ENCODE measurements around the gene CHEK2.
A peak's percentile ranks its signal among the peaks of the same experiment; 100 is the strongest.
"Not testable (repeated sequence)": the region's sequence is repeated elsewhere in the genome, so short reads cannot be mapped to it uniquely, and the experiment has no call there.

The CHEK2 gene

DNA sequence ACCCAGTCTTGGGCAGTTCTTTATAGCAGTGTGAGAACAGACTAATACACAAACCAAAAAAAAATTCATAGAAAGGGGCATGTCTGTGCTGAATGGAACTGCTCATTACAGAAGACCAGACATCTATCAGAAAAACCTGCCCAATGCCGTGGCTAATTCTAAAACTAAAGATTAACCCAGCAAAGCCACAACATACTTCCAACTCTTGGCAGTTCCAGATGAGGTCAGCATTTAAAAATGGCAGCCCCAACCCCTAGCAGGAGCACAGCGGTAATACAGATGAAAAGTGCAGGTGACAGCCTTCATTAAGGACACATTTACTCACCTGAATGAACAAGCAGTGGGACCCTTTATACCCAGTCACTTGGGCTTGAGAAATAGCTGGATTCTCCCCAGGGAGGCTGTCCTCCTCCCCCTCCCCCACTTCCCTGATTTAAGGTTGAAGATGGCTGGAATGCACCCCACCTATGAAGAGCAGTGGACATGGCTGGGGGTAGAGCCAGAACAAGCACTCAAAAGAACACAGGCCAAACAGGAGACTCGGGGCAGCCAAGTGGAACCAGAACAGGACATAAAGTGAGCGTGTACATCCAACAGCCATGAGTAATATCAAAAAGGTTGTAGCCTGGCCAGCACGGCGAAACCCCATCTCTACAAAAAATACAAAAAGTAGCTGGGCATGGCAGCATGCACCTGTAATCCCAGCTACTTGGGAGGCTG, 48.4 kb downstream of the CHEK2 start:
- not testable (repeated sequence) for H3K36me3 ChIP-seq (ENCODE audit: control insufficient read depth, insufficient read depth, low read length); H3K27me3 ChIP-seq (replicated peaks; ENCODE audit: control insufficient read depth, insufficient read depth, low read length, poor library complexity, severe bottlenecking); H3K27ac ChIP-seq (ENCODE audit: insufficient read depth, low read length, poor library complexity, severe bottlenecking); DNase-seq; H3K4me3 ChIP-seq (ENCODE audit: insufficient read depth, low read depth, low read length, poor library complexity, severe bottlenecking); H3K9me3 ChIP-seq (ENCODE audit: control insufficient read depth, low read length); H3K4me1 ChIP-seq (ENCODE audit: control insufficient read depth, insufficient read depth, low read length, poor library complexity, severe bottlenecking)

DNA sequence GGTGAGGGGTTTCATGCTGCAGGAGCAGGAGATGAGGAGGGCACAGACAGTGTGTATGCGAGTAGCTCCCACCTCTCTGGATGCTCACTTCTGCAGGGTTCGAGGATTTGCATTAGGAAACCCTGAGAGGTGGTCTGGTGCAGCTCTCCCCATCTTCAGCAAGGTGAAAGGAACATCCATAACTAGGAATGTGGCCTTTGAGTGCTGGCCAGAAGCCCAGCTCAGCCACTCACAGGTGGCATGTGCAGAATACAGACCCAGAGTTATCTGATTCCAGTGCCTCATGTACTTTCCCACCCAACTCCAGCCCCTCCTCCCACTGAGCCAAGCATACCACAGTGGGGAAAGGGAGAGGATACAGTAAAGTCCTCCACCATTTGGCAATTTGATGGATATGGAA, 51.8 kb downstream of the CHEK2 start:
- H3K4me1 ChIP-seq (ENCODE audit: control insufficient read depth, insufficient read depth, low read length, poor library complexity, severe bottlenecking); H3K27ac ChIP-seq (ENCODE audit: insufficient read depth, low read length, poor library complexity, severe bottlenecking); H3K4me3 ChIP-seq (ENCODE audit: insufficient read depth, low read depth, low read length, poor library complexity, severe bottlenecking); H3K9me3 ChIP-seq (ENCODE audit: control insufficient read depth, low read length); H3K27me3 ChIP-seq (replicated peaks; ENCODE audit: control insufficient read depth, insufficient read depth, low read length, poor library complexity, severe bottlenecking); DNase-seq; H3K36me3 ChIP-seq (ENCODE audit: control insufficient read depth, insufficient read depth, low read length): not testable (repeated sequence)

DNA sequence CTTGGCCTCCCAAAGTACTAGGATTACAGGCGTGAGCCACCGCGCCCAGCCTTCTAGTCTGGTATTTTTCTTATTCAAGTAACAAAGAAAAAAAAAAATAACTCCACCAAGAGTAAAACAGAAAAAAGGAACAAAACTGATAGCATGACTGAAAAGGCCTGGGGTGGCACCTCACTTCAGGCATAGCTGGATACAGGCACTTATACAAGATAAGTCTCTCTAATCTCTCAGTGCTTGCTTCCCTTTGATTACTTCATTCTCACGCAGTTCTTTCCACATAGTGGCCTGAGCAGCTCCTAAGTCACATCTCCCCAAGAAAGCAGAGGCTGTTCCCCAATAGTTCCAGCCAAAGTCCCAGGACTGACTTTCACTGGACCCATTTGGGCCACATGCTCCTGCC, 58.7 kb downstream of the CHEK2 start:
- DNase-seq; H3K9me3 ChIP-seq (ENCODE audit: control insufficient read depth, low read length); H3K36me3 ChIP-seq (ENCODE audit: control insufficient read depth, insufficient read depth, low read length); H3K4me3 ChIP-seq (ENCODE audit: insufficient read depth, low read depth, low read length, poor library complexity, severe bottlenecking); H3K27ac ChIP-seq (ENCODE audit: insufficient read depth, low read length, poor library complexity, severe bottlenecking); H3K4me1 ChIP-seq (ENCODE audit: control insufficient read depth, insufficient read depth, low read length, poor library complexity, severe bottlenecking): not testable (repeated sequence)
- peaks cover 13% of the 10 kb centered on the region for H3K27me3 ChIP-seq (replicated peaks; ENCODE audit: control insufficient read depth, insufficient read depth, low read length, poor library complexity, severe bottlenecking)

DNA sequence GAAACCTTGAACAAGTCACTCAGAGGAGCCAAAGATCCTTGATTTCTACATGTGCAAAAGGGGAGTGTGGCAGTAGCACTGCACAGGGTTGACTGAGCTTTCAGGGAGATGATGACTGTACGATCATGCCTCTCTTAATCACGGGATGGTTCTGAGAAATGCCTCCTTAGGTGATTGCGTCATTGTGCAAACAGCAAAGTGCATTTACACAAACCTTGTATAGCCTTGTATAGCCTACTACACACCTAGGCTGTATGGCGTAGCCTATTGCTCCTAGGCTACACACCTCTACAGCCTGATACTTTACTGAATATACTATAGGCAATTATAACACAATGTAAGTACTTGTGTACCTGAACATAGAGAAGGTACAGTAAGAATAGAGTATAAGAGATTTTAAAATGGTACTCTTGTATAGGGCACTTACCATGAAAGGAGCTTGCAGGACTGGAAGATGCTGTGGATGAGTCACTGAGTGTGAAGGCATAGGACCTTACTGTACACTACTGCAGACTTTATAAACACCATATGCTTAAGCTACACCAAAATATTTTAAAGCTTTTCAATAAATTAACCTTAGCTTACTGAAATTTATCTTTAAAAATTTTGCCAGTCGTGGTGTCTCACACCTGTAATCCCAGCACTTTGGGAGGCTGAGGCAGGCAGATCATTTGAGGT, 60.7 kb downstream of the CHEK2 start:
- not testable (repeated sequence) for DNase-seq; H3K4me1 ChIP-seq (ENCODE audit: control insufficient read depth, insufficient read depth, low read length, poor library complexity, severe bottlenecking); H3K27ac ChIP-seq (ENCODE audit: insufficient read depth, low read length, poor library complexity, severe bottlenecking); H3K9me3 ChIP-seq (ENCODE audit: control insufficient read depth, low read length); H3K36me3 ChIP-seq (ENCODE audit: control insufficient read depth, insufficient read depth, low read length); H3K4me3 ChIP-seq (ENCODE audit: insufficient read depth, low read depth, low read length, poor library complexity, severe bottlenecking)
- H3K27me3 ChIP-seq (replicated peaks; ENCODE audit: control insufficient read depth, insufficient read depth, low read length, poor library complexity, severe bottlenecking): peaks cover 17% of the 10 kb centered on the region

DNA sequence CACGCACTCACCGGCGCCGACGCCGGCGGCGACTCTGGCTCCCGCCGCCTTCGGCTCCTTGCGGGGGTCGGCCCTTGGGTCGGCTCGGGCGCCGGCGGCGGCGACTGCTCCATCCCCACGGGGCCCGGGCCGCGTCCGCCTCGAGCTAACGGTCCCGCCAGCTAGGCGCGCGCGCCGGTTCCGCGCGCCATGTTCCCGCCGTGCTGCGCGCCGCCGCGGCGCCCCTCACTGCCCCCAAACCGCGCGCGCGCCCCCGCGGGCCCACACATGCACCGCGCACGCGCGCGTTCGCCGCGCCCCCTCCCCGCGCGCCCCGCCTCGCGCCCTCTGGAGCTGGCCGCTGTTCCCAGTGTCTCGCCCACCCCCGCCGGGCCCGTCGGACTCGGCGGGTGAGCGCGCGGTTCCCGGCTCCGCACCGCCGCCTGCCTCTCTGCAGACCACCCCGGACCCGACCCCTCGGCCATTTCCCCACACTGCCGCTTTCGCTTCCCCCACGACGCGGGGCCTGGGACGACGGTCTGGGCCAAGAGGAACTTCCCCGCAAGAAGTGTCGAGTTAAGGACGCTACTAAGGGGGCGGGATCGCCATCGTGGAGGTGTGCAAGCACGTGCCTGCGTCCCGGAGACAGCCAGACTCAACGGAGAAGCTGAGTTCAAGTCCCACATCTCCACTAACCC, 61.9 kb downstream of the CHEK2 start, which contains the start of gene TTC28:
TTC28 (minus strand) TSS at position 230 of the 677 bp plus-strand sequence; CDS start at position 113, 117 bp downstream.
- not testable (repeated sequence) for H3K36me3 ChIP-seq (ENCODE audit: control insufficient read depth, insufficient read depth, low read length); H3K4me1 ChIP-seq (ENCODE audit: control insufficient read depth, insufficient read depth, low read length, poor library complexity, severe bottlenecking); H3K9me3 ChIP-seq (ENCODE audit: control insufficient read depth, low read length); H3K27ac ChIP-seq (ENCODE audit: insufficient read depth, low read length, poor library complexity, severe bottlenecking); DNase-seq
- H3K27me3 ChIP-seq (replicated peaks; ENCODE audit: control insufficient read depth, insufficient read depth, low read length, poor library complexity, severe bottlenecking): peaks cover 27% of the 10 kb centered on the region
- peak within 1 kb of the TSS; percentile 28 for H3K4me3 ChIP-seq (ENCODE audit: insufficient read depth, low read depth, low read length, poor library complexity, severe bottlenecking)

DNA sequence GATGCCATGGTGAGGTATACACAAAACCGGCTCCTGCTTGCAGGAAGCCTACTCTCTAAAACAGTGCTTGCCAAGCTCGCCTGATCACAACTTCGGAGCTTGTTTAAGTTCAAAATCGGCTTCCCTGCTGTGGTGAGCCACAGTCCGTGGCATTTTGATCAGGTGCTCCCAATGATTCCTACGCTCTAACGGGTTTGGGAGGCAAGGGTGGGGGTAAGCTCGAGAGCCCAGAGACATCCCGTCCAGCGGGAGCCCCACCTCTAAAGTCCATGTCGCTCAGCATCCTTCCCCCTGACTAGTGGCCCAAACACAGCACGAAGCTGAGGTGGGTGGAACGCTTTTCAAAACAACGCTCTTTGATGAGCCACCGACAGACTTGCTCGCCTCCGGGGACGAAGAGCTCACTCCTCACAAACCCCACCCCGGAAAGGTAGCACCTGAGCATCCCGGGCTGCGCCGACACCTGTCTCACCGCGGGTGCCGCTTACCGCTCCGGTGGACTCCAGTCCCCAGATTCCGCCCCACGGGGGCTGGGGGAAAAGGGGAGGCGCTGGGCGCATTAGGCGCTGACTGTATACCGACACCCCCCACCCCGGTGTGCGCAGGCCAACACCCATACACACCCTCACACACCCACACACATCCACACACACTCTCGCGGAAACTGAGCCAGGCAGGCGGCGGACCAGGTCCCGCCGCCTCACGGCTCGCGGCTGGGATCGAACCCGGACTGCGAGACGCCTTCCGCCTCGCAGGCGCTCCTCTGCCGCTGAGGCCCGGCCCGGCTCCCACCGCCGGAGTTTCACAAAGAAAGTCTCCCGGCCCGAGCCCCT, 62.6 kb downstream of the CHEK2 start:
- H3K27ac ChIP-seq (ENCODE audit: insufficient read depth, low read length, poor library complexity, severe bottlenecking); DNase-seq; H3K36me3 ChIP-seq (ENCODE audit: control insufficient read depth, insufficient read depth, low read length); H3K9me3 ChIP-seq (ENCODE audit: control insufficient read depth, low read length): not testable (repeated sequence)
- peaks cover 10% of the 10 kb centered on the region for H3K4me1 ChIP-seq (ENCODE audit: control insufficient read depth, insufficient read depth, low read length, poor library complexity, severe bottlenecking)
- peaks cover 28% of the 10 kb centered on the region for H3K27me3 ChIP-seq (replicated peaks; ENCODE audit: control insufficient read depth, insufficient read depth, low read length, poor library complexity, severe bottlenecking)
- H3K4me3 ChIP-seq (ENCODE audit: insufficient read depth, low read depth, low read length, poor library complexity, severe bottlenecking): peak overlapping the region; percentile 28

DNA sequence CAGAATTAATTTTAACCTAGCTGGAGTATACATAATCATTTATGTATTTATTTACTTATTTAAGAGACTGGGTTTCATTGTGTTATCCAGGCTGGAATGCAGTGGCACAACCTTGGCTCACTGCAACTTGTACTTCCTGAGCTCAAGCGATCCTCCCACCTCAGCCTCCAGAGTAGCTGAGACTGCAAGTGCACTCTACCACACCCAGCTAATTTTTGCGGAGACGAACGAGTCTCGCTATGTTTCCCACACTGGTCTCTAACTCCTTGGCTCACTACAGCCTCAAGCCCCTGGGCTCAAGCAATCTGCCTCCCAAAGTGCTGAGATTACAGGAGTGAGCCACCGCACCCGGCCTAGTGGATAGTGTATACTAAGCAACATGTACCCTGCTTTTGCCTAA, 63.5 kb downstream of the CHEK2 start:
- not testable (repeated sequence) for H3K36me3 ChIP-seq (ENCODE audit: control insufficient read depth, insufficient read depth, low read length); DNase-seq; H3K27ac ChIP-seq (ENCODE audit: insufficient read depth, low read length, poor library complexity, severe bottlenecking); H3K4me3 ChIP-seq (ENCODE audit: insufficient read depth, low read depth, low read length, poor library complexity, severe bottlenecking); H3K9me3 ChIP-seq (ENCODE audit: control insufficient read depth, low read length)
- H3K27me3 ChIP-seq (replicated peaks; ENCODE audit: control insufficient read depth, insufficient read depth, low read length, poor library complexity, severe bottlenecking): peaks cover 28% of the 10 kb centered on the region
- peaks cover 15% of the 10 kb centered on the region for H3K4me1 ChIP-seq (ENCODE audit: control insufficient read depth, insufficient read depth, low read length, poor library complexity, severe bottlenecking)

DNA sequence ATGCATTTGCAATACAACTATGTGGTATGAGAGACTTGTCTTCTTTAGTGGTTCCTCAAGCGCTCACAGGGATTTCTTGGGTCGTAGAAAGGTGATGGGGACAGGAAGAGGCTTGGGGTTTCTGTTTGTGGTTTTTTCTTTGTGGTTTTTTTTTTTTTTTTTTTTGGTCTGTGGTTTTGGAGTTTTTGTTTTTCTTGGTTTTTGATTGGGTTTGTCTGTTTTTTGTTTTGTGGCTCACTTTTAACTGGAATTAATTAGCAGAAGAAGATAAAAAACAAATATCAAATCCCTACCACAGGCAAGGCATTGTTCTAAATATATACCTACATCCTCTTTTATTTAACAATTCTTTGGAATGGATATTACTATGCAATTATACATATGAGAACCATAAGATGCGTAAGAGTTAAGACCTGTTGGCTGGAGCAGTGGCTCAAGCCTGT, 67.5 kb downstream of the CHEK2 start:
- Histone ChIP-seq H3K27me3 (replicated peaks; ENCODE audit: control insufficient read depth, insufficient read depth, low read length, poor library complexity, severe bottlenecking) (peaks cover 48% of the 10 kb centered on the region), H3K4me3 (ENCODE audit: insufficient read depth, low read depth, low read length, poor library complexity, severe bottlenecking) (no peak overlapping the region), H3K36me3 (ENCODE audit: control insufficient read depth, insufficient read depth, low read length) (no peaks in the 10 kb centered on the region), H3K9me3 (ENCODE audit: control insufficient read depth, low read length) (no peaks in the 10 kb centered on the region), H3K27ac (ENCODE audit: insufficient read depth, low read length, poor library complexity, severe bottlenecking) (no peak overlapping the region), H3K4me1 (ENCODE audit: control insufficient read depth, insufficient read depth, low read length, poor library complexity, severe bottlenecking) (peaks cover 13% of the 10 kb centered on the region)
- DNase-seq: peak in 1 of 3 donors; percentile 21

DNA sequence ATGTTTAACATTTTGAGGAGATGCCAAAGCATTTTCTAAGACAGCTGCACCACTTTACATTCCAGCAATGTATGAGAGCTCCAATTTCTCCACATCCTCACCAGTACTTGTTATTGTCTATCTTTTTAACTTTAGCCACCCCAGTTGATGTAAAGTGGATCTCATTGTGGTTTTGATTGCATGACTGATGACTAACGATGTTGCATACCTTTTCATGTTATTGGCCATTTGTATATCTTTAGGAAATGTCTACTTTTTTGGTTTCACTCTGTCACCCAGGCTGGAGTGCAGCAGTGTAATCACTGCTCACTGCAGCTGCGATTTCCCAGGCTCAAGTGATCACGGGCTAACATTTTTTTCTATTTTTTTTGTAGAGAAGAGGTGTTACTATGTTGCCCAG, 70.9 kb downstream of the CHEK2 start:
- Histone ChIP-seq H3K4me3 (ENCODE audit: insufficient read depth, low read depth, low read length, poor library complexity, severe bottlenecking) (no peak overlapping the region), H3K27ac (ENCODE audit: insufficient read depth, low read length, poor library complexity, severe bottlenecking) (no peak overlapping the region), H3K36me3 (ENCODE audit: control insufficient read depth, insufficient read depth, low read length) (no peaks in the 10 kb centered on the region), H3K4me1 (ENCODE audit: control insufficient read depth, insufficient read depth, low read length, poor library complexity, severe bottlenecking) (peaks cover 12% of the 10 kb centered on the region), H3K27me3 (replicated peaks; ENCODE audit: control insufficient read depth, insufficient read depth, low read length, poor library complexity, severe bottlenecking) (peaks cover 33% of the 10 kb centered on the region), H3K9me3 (ENCODE audit: control insufficient read depth, low read length) (no peaks in the 10 kb centered on the region)
- no peak for DNase-seq
